GM18519 (cell line): ENCODE data around the gene NCOA7.
"Not testable (repeated sequence)": the region's sequence is repeated elsewhere in the genome, so short reads cannot be mapped to it uniquely, and the experiment has no call there.

Source experiments
- ATAC-seq: cut with Tn5 transposase; IDR thresholded peaks from one replicate; pipeline ENCODE4 v1.9.1; 2021; ENCODE audit warnings: mild to moderate bottlenecking, moderate library complexity; ENCODE audit not compliant: unreplicated experiment, low FRiP score

Gene NCOA7

DNA sequence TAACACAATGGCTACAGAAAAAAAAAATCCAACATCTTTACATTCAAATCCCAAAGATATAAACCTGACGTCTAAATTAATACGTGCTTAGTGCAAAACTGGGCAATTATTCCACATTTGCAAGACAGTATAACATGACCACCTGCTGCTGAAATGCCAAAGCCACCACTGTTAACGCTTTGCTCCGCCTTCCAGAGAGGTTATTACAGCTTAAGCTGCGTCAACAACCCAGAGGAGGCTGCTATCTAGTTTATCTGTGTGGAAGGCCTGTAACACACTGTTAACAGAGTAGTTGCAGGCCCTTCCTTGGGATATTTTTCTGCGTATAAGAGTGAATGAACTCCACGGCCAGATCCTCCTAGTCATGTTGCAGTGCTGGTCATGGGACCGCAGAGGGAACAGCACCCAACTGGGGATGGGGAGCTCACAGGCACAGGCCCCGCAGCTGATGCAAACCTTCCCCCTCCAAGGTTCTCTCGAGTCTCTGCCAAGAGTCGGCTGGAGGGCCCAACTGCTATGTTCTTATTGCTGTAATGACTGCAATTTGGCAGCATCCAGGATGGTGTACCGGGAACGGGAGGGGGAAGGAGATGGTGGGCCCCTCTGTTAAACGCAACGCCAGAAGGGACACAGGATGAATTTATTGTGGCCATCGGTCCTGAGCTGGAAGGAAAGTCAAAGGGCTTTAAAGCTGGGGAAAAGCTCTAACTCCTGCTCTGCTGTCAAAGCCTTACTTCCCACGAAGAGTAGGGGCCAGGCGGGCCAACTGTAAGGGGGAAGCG lies 993 bp upstream of the NCOA7 start:
- peak; percentile 29 for ATAC-seq

DNA sequence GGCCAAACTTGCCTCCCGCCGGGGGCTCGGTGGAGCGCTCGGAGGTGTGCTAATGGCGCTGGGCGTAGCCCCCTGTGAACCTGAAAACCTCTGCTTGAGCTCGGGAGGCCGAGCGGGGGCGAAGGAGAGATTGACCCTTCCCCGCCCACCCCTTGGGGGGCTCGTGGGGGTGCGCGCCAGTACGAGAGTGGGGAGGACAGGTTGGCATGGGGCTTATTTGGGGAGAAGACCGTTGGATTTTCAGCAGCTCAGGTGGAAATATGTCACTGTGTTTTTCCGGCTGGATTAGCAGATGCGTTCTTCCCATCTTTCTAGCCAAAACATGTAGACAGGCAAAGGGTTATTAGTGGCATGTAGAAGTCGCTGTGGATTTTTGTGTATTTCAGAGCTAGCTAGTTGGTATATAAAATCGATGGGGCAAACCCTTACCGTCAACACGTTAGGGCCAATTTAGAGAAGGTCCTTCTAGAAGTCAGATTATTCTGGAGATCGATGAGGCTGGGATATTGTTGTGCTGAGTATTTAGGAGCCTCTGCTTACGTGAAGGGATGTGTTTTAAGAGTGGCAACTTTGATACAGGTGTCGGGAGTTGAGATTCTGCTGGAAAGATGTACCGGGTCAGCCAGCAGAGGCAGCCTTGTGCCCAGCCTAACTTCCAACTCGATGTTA lies 525 bp downstream of the NCOA7 start:
- peak; percentile 31 for ATAC-seq

DNA sequence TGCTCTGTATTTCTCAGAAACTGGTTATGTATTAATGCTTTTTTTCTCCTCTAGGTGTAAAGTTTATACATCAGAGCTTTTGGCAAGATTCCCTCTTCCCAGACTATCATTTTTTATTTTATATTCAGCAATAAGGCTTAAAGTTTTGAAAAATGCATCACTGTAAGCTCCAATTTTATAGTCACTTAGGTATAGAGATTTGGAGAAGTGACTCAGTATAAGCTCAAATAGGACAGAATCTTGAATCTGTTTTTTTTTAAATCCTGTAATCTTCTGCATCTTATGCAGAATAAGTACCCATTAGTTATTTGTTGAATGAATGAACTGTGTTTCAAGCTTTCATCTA lies 1.0 kb downstream of the NCOA7 start:
- ATAC-seq, result no peak

- no peak for ATAC-seq
Measured at GRCh38 chr6:125792172-125792571, 1.4 kb downstream of the NCOA7 start.

DNA sequence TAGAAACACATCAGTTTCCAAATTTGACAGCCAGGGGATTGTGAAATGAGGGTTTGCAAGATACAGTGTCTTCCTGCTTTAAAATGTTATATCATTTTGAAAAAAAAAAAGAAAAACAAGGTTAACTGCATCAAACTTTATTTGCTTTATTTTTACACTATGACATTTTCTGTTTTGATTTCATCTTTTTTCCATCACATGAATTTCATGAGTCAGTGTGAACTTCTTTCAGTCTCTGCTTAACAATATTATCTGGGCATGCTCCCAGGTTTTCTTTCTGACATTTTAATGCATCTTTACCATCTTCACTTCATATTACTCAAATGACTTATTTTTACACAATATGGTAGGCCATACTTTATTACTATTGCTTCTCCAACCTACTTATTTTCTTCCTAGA lies 1.9 kb downstream of the NCOA7 start:
- no peak for ATAC-seq

DNA sequence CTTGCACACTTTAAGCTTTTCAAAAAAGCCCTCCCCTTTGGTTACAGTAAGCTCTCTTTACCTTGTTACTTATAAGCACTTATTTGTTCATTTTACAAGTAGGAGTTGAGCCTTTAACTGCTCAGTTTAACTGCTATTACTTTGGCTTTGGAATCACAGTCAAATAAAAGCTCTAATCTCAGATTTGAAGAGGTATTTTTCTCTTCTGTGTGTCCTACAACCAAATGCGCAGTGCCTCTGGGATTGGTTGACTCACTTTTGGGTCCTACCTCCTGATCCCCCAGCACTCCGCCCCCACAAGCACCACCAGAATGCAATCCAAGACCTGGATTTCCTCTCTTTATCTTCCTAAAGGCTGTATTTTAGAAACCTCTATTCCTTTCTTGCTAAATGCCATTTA lies 2.5 kb downstream of the NCOA7 start:
- no peak for ATAC-seq

- no peak for ATAC-seq
Measured at GRCh38 chr6:125793863-125794262, 3.1 kb downstream of the NCOA7 start.

- no peak for ATAC-seq
Measured at GRCh38 chr6:125794342-125795137, 3.8 kb downstream of the NCOA7 start.

- no peak for ATAC-seq
Measured at GRCh38 chr6:125795301-125795700, 4.5 kb downstream of the NCOA7 start.

DNA sequence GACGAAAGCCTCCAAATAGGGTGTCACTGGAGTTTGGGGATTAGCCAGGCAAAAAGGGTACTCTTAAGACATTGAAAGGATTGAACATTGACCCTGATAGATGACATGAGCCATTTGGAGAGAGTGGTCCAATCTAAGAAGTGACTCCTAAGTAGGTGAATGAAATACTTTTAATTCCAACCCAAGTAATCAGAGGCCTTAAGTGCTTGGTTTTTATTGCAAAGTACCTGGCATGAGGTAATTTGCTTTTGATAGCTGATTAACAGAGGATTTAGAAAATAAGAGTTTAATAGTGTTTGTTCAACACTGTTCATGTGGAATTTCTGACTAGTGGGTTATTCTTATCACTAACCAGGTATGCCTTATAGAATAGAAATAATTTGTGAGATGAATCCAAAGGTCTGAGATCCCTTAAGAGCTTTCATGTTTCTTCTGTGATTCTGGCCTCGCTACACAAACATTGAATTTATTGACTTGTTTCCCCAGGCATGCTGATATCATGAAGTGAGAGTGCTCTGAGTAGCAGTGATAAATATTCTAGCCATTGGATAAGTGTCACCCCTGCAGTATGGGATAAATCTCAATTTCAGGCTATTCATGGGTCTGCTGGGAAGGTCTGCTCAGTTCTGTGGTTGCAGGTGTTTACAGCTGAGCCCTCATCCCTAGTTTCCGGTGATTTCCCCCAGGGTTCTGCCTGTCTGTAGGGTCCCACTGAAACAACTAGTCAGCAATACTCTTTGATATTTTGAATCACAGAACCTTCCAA lies 6.5 kb downstream of the NCOA7 start:
- ATAC-seq, result no peak

DNA sequence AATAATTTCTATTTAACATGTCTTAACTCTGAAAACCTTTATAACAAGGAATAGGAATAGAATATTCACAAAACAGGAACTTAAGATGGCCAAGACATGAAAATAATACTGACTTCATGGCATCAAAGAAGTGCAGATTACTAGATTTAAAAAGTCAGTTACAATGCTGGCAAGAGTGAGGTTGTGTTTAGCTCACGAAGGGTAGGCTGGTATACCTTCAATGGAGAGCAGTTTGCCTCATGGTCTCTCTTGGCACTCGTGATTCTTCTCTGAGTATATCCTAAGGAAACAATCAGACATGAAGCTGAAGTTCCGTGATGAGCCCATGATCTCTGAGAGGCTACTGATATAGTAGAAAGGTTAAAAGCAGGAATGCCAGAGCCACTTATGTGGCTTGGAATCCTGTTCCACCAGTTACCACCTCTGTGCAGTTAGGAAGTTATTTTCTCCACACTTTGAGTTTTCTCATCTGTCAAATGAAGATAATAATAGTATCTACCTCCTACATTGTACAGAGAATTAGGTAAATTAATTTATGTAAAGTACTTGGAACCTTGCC lies 7.2 kb downstream of the NCOA7 start:
- no peak for ATAC-seq

- peak; percentile 88 for ATAC-seq
Measured at GRCh38 chr6:125798734-125799508, 8.2 kb downstream of the NCOA7 start.

DNA sequence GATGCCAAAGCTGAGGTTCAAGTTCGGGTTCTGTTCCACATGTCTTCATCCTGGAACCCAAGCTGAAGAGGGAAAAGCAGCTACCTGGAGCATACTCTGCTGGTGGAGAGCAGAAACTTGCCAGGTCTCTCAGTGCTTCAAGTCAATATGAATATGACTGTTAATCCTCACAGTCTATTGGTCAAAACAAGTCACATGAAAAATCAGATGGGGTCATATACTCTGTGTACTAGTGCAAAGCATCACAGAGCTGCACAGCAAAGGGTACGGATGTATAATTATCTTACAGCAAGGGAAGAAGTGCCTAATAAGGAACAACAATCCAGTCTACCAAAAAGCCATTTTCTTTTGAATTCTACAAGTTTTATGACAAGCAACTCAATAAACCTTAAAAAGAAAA lies 11.6 kb downstream of the NCOA7 start:
- ATAC-seq, result no peak

- no peak for ATAC-seq
Measured at GRCh38 chr6:125802943-125803377, 12.2 kb downstream of the NCOA7 start.

DNA sequence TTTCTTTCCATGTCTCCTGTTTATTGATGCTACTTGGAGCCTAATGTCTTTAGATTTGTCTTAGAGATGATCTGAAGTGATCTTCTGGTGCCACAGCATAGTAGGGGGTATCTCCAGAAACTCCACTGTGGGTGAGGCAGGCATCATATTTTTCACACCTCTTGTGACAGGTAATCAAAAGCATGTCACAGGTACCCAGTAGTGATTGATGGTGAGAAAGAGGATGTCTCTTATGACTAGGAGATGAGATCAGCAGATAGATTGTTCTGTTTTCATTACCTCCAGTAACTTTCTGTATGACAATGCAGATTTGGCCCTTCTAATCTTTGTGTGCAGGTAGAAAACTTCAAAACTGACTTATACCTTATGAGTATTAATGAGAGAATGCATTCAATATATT lies 13.5 kb downstream of the NCOA7 start:
- peak; percentile 68 for ATAC-seq

GRCh38 chr6:125804866-125805425 lies 14.2 kb downstream of the NCOA7 start:
- not testable (repeated sequence) for ATAC-seq

DNA sequence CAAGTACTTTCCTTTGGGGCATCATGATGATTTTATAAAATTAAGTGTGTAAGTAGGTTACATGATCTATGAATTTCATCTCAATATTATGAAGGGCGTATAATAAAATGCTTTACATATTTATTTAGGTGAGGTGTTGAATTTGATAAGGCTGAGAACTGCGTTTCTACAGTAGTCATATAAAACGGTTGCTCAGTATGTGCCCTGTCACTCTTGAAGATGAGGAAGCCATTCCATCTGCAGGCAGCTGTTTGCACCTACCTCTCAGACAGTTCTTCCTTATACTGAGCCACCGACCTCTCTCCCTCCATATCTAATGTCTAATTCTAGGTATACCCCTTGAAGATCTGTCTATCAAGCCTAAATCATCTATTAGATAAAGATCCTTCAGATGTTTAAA lies 16.1 kb downstream of the NCOA7 start:
- ATAC-seq, result no peak

GRCh38 chr6:125807293-125807692 lies 16.5 kb downstream of the NCOA7 start:
- ATAC-seq, result peak; percentile 37

DNA sequence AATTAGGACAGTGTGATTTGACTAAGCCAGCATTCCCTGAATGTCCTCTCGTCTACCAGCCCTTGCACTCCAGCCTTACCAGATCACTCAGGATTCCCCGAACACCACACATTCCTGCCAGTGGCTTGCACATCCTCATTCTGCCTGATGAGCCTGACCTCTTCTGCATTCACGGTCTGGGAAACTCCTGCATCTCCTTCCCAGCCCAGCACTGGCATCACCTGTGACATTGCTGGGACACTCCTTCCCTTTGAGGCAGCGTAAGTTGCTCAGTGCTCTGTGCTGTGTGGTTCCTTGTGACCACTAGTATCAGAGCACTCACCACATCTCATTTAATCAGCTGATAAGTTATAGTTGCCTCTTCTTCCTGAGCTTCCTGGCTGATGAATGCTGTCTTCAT lies 17.3 kb downstream of the NCOA7 start:
- ATAC-seq, result no peak
